Adrenal gland (tissue), 12 donors: ENCODE measurements around the gene ADAMTS17. TPM values are rescaled to one million over a fixed set of nuclear protein-coding genes. Genes with fewer than 3 reads are reported as not detected.

ENCODE experiments used
- DNase-seq, 7 donors: peaks; one replicate each; pipeline ENCODE4 v3.0.0-alpha.2; 2019 to 2020
- H3K27ac ChIP-seq, 5 donors: fragments of 200-600 bp; sonication (generic) in 4 of 5; 1 replicate in 3 of 5; 2 replicates in 2 of 5; pipeline versions ENCODE4 v1.5.1 to v1.8.0; 2016 to 2020; ENCODE audit warnings: mild to moderate bottlenecking in 1 of 5
- H3K27me3 ChIP-seq: fragments of 200-600 bp; 2 replicates; pipeline ENCODE4 v1.8.0; 2021
- H3K36me3 ChIP-seq, 2 donors: fragments of 200-600 bp; replicated peaks in 1 of 2; 1 replicate in 1 of 2; 2 replicates in 1 of 2; pipeline versions ENCODE4 v1.5.1 to v1.8.0; 2018 to 2022
- H3K4me1 ChIP-seq, 2 donors: fragments of 200-600 bp; replicated peaks in 1 of 2; 1 replicate in 1 of 2; 2 replicates in 1 of 2; pipeline versions ENCODE4 v1.5.1 to v1.8.0; 2018 to 2021
- H3K4me3 ChIP-seq, 4 donors: fragments of 200-600 bp; sonication (generic) in 3 of 4; one replicate each; pipeline ENCODE4 v1.5.1; 2016 to 2018
- H3K9me3 ChIP-seq, 3 donors: fragments of 200-600 bp; sonication (generic) in 1 of 3; replicated peaks in 1 of 3; 1 replicate in 2 of 3; 2 replicates in 1 of 3; pipeline versions ENCODE4 v1.5.1 to v1.8.0; 2016 to 2021
- POLR2A ChIP-seq, 2 donors: fragments of 450-650 bp; IDR thresholded peaks; one replicate each; pipeline ENCODE4 v1.6.1; 2017; ENCODE audit warnings: antibody characterized with exemption in 2 of 2, mild to moderate bottlenecking in 2 of 2, moderate library complexity in 1 of 2
- whole genome bisulfite sequencing, 4 donors: extraction: QIAGEN DNeasy Blood & Tissue Kit in 2 of 4; methylation state at CpG; one replicate each; pipeline versions ENCODE4 v1.1.5 to v1.1.7; 2013 to 2017; 5-methylcytosine and 5-hydroxymethylcytosine counted together
- intact Hi-C, 2 donors: fragments of 100-400 bp; cut with DNase I; formaldehyde crosslinking; loops; one replicate each; pipeline versions ENCODE4 v1.14.1 to v1.15.0; 2022 to 2023
- polyA plus RNA-seq, 3 donors: library from polyadenylated mRNA; stranded (reverse); fragments of 200-250 nt in 2 of 3; fragments of 350-450 nt in 1 of 3; fragmentation: Illumina TruSeq in 1 of 3; extraction: RNeasy Lipid Tissue Mini Kit (QIAGEN cat#74804) in 1 of 3; gene quantifications; one replicate each; pipeline ENCODE4 v1.2.3, GENCODE V29; 2013 to 2014
- total RNA-seq, 9 donors: library from RNA; depleted of rRNA in 4 of 9; stranded (reverse); fragments of >200 nt in 4 of 9; fragments of 120-200 nt in 1 of 9; fragmentation: NEBNext Ultra II Directional in 1 of 9; extraction: Animal tissue kit (Norgen Biotek cat#: 25700) in 1 of 9; gene quantifications; one replicate each; pipeline versions ENCODE4 v1.1.0 to v1.2.4, GENCODE V29; 2013 to 2023
- TF ChIP-seq, protein P1 (sequence below), 6 experiments: fragments of 450-650 bp in 4 of 6; fragments of 200-600 bp in 2 of 6; sonication (generic) in 1 of 6; IDR thresholded peaks; 1 replicate in 5 of 6; 2 replicates in 1 of 6; pipeline versions ENCODE4 v1.5.1 to v1.8.0; 2016 to 2021; ENCODE audit warnings: antibody characterized with exemption in 6 of 6, mild to moderate bottlenecking in 2 of 6, moderate library complexity in 1 of 6
- donor health status: healthy with polysubstance abuse.
- donor health status: Bipolar disorder and iron deficiency.
- donor health status: DM: yes; HTN: yes; CAD: no.
- donor health status: DM: no; HTN: no; CAD: no.
- donor health status: DM: no; HTN: no; CAD: no.
- donor health status: DM: yes; HTN: yes; CAD: no.

ADAMTS17 gene
- total and polyA plus RNA-seq, 12 donors = 0.51 to 14.8 (median 2.9) TPM

- Histone ChIP-seq H3K36me3 (no peaks in the 10 kb centered on the region), H3K4me1 (no peaks in the 10 kb centered on the region), H3K27ac (no peak overlapping the region), H3K27me3 (no peaks in the 10 kb centered on the region), H3K4me3 (no peak overlapping the region), H3K9me3 (peaks cover 0 to 11% (median 0%) of the 10 kb centered on the region in 3 donors)
- no peak for DNase-seq
- WGBS, 4 donors = 91 to 95% (median 92%) methylated on average over 13 to 15 of the region's 15 CpGs
- intact Hi-C loops = no loop called here
- no peak for TF ChIP-seq POLR2A (IDR thresholded peaks at IDR 0.05)
- TF ChIP-seq, protein P1, sequence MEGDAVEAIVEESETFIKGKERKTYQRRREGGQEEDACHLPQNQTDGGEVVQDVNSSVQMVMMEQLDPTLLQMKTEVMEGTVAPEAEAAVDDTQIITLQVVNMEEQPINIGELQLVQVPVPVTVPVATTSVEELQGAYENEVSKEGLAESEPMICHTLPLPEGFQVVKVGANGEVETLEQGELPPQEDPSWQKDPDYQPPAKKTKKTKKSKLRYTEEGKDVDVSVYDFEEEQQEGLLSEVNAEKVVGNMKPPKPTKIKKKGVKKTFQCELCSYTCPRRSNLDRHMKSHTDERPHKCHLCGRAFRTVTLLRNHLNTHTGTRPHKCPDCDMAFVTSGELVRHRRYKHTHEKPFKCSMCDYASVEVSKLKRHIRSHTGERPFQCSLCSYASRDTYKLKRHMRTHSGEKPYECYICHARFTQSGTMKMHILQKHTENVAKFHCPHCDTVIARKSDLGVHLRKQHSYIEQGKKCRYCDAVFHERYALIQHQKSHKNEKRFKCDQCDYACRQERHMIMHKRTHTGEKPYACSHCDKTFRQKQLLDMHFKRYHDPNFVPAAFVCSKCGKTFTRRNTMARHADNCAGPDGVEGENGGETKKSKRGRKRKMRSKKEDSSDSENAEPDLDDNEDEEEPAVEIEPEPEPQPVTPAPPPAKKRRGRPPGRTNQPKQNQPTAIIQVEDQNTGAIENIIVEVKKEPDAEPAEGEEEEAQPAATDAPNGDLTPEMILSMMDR (IDR thresholded peaks at IDR 0.05) = no peak
Measured at GRCh38 chr15:100167884-100168375, 173.8 kb downstream of the ADAMTS17 start.

- intact Hi-C loops = no loop called here
- Histone ChIP-seq H3K9me3 (no peaks in the 10 kb centered on the region), H3K27me3 (no peaks in the 10 kb centered on the region), H3K36me3 (no peaks in the 10 kb centered on the region), H3K27ac (no peak overlapping the region), H3K4me1 (peaks cover 2 to 3% of the 10 kb centered on the region in 2 donors), H3K4me3 (no peak overlapping the region)
- TF ChIP-seq POLR2A (IDR thresholded peaks at IDR 0.05) = no peak
- TF ChIP-seq, protein P1 (IDR thresholded peaks at IDR 0.05) = no peak
- 82 to 96% (median 89%) methylated on average over 1 of the region's 1 CpG for WGBS, 4 donors
- DNase-seq = no peak
Measured at GRCh38 chr15:100166313-100166712, 175.5 kb downstream of the ADAMTS17 start.

GRCh38 chr15:100163961-100164360 is 177.8 kb downstream of the ADAMTS17 start:
- DNase-seq = no peak
- TF ChIP-seq, protein P1 (IDR thresholded peaks at IDR 0.05) = no peak
- no peak for TF ChIP-seq POLR2A (IDR thresholded peaks at IDR 0.05)
- Histone ChIP-seq H3K27me3 (no peaks in the 10 kb centered on the region), H3K4me1 (peaks cover 5 to 13% of the 10 kb centered on the region in 2 donors), H3K4me3 (no peak overlapping the region), H3K27ac (no peak overlapping the region), H3K9me3 (no peaks in the 10 kb centered on the region), H3K36me3 (no peaks in the 10 kb centered on the region)
- intact Hi-C loops = no loop called here
- 87 to 100% (median 94%) methylated on average over 1 to 3 of the region's 3 CpGs for WGBS, 4 donors

DNA sequence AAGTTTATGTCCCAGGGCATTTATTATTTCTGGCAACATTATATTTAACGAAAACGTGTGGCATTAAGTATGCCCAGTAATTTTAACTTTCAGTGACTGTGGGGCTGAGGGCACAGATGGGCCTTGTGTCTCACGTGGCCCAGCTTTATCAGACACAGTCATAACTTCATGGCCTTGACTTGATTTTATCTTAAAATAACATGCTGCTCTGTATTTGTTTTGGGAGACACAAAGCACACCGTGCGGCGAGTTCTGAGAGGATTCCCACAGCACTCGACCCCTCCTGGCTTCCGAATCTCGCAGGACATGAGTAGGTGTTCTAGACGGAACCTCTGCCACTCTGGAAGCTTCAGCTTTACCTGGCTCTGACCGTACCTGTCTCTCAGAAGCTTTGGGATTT is 180.8 kb downstream of the ADAMTS17 start:
- 45 to 54% (median 51%) methylated on average over 11 of the region's 11 CpGs for WGBS, 4 donors

More for the DNA sequence above, 180.8 kb downstream of the ADAMTS17 start:
- no peaks in the 10 kb centered on the region for H3K9me3 ChIP-seq
- intact Hi-C loops = no loop called here
- H3K4me1 ChIP-seq = peaks cover 5 to 13% of the 10 kb centered on the region in 2 donors
- TF ChIP-seq, protein P1 (IDR thresholded peaks at IDR 0.05) = no peak
- TF ChIP-seq POLR2A (IDR thresholded peaks at IDR 0.05) = peak in 1 of 2 donors; percentile 22
- peak overlapping the region in 3 of 5 donors; percentile 13 to 56 (median 55) for H3K27ac ChIP-seq
- no peaks in the 10 kb centered on the region for H3K36me3 ChIP-seq
- peak in 6 of 7 donors; percentile 47 to 72 (median 64) for DNase-seq
- H3K4me3 ChIP-seq = no peak overlapping the region
- H3K27me3 ChIP-seq = no peaks in the 10 kb centered on the region
